Measurements from ENCODE around the gene MIPOL1. TPM values are rescaled to one million over a fixed set of nuclear protein-coding genes. Genes with fewer than 3 reads are reported as not detected.

Gene MIPOL1
- total RNA-seq, 1 donor, result 14.7 TPM

- no peak overlapping the region for H3K4me3 ChIP-seq (ENCODE audit: low read depth, low read length)
- DNase-seq (ENCODE audit: low read depth), result no peak
- TF ChIP-seq CTCF (IDR thresholded peaks at IDR 0.05; ENCODE audit: insufficient read depth, low read depth, low read length), result no peak
These were observed 275.2 kb downstream of the MIPOL1 start for GRCh38 chr14:37472906-37473305.

GRCh38 chr14:37474191-37474590 lies 276.5 kb downstream of the MIPOL1 start:
- DNase-seq (ENCODE audit: low read depth), result no peak
- H3K4me3 ChIP-seq (ENCODE audit: low read depth, low read length), result no peak overlapping the region
- TF ChIP-seq CTCF (IDR thresholded peaks at IDR 0.05; ENCODE audit: insufficient read depth, low read depth, low read length), result no peak

DNA sequence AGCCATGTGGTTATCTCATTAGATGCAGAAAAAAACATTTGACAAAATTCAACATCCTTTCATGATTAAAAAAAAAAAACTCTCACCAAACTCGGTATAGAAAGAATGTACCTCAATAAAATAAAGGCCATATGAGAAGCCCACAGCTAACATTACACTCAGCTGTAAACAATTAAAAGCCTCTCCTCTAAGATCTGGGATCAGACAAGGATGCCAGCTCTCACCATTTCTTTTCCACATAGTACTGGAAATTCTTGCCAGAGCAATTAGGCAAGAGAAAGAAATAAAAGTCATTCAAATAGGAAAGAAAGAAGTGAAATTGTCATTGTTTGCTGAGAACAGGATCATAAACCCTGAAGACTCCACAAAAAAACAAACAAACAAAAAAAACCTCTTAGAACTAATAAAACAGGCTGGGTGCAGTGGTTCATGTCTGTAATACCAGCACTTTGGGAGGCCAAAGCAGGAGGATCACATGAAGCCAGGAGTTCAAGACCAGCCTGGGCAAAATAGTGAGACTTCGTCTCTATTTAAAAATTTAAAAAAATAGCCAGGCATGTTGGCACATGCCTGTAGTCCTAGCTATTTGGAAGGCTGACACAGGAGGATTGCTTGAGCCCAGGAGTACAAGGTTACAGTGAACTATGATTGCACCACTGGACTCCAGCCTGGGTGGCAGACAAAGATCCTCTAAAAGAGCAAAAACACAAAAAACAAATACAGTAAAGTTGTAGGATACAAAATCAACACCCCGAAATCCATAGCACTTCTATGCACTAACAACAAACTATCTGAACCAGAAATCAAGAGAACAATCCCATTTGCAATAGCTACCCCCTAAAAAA lies 282.9 kb downstream of the MIPOL1 start:
- H3K4me3 ChIP-seq (ENCODE audit: low read depth, low read length), result no peak overlapping the region
- DNase-seq (ENCODE audit: low read depth), result peak; percentile 1
- TF ChIP-seq CTCF (IDR thresholded peaks at IDR 0.05; ENCODE audit: insufficient read depth, low read depth, low read length), result no peak

DNA sequence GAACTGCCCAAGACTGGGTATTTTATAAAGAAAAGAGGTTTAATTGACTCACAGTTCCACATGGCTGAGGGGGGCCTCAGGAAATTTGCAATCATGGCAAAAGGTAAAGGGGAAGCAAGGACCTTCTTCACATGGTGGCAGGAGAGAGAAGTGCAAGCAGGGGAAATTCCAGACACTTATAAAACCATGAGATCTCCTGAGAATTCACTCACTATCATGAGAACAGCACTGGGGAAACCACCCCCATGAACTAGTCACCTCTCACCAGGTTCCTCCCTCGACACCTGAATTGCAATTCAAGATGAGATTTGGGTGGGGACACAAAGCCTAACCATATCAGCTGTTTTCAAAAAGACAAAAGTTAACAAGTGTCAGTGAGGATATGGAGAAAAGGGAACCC lies 284.7 kb downstream of the MIPOL1 start:
- H3K4me3 ChIP-seq (ENCODE audit: low read depth, low read length), result no peak overlapping the region
- no peak for TF ChIP-seq CTCF (IDR thresholded peaks at IDR 0.05; ENCODE audit: insufficient read depth, low read depth, low read length)
- DNase-seq (ENCODE audit: low read depth), result no peak

- no peak for TF ChIP-seq CTCF (IDR thresholded peaks at IDR 0.05; ENCODE audit: insufficient read depth, low read depth, low read length)
- no peak overlapping the region for H3K4me3 ChIP-seq (ENCODE audit: low read depth, low read length)
- no peak for DNase-seq (ENCODE audit: low read depth)
These were observed 285.9 kb downstream of the MIPOL1 start for GRCh38 chr14:37483672-37484071.

DNA sequence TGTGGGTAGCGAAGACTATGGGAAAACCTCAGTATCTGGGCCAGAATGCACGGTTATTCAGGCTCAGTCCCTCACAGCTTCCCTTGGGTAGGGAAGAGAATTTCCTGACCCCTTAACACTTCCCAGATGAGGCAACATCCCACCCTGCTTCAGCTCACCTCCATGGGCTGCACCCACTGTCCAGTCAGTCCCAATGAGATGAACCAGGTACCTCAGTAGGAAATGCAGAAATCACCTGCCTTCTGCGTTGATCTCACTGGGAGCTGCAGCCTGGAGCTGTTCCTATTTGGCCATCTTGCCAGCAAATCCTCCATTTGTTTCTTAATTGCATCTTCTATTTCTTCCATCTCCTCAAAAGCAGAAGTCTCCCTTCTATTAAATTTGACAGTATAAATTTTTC lies 292.9 kb downstream of the MIPOL1 start:
- DNase-seq (ENCODE audit: low read depth), result no peak
- no peak for TF ChIP-seq CTCF (IDR thresholded peaks at IDR 0.05; ENCODE audit: insufficient read depth, low read depth, low read length)
- no peak overlapping the region for H3K4me3 ChIP-seq (ENCODE audit: low read depth, low read length)

GRCh38 chr14:37491076-37491475 lies 293.3 kb downstream of the MIPOL1 start:
- no peak for TF ChIP-seq CTCF (IDR thresholded peaks at IDR 0.05; ENCODE audit: insufficient read depth, low read depth, low read length)
- DNase-seq (ENCODE audit: low read depth), result no peak
- no peak overlapping the region for H3K4me3 ChIP-seq (ENCODE audit: low read depth, low read length)

All from fibroblast of villous mesenchyme (primary cell).